OCI-LY3 (cell line): Measurements from ENCODE around the gene ZSCAN5A.

ENCODE experiments used
- H2AFZ ChIP-seq: fragments of 200-600, 300-600 bp; shearing (Covaris generic); 2 replicates; pipeline ENCODE4 v1.6.0; 2014; ENCODE audit warnings: antibody characterized with exemption, low read depth, low read length
- H3K27ac ChIP-seq: fragments of 200-600, 300-600 bp; sonication (generic); 2 replicates; pipeline ENCODE4 v1.5.1; 2014; ENCODE audit warnings: mild to moderate bottlenecking, low read length, moderate library complexity, mixed read lengths
- H3K27me3 ChIP-seq: fragments of 200-600, 300-600 bp; sonication (generic); 2 replicates; pipeline ENCODE4 v1.6.1; 2014; ENCODE audit warnings: low read depth, low read length, mixed read lengths
- H3K36me3 ChIP-seq: fragments of 200-600, 300-600 bp; sonication (generic); replicated peaks from 2 replicates; pipeline ENCODE3; 2014; ENCODE audit warnings: low read depth, low read length, mixed read lengths
- H3K4me1 ChIP-seq: fragments of 300-600, 200-600 bp; sonication (generic); 2 replicates; pipeline ENCODE4 v1.6.1; 2014; ENCODE audit warnings: low read length, mixed read lengths
- H3K4me2 ChIP-seq: fragments of 200-600, 300-600 bp; sonication (generic); 2 replicates; pipeline ENCODE4 v1.6.1; 2014; ENCODE audit warnings: low read length, mixed read lengths
- H3K4me3 ChIP-seq: fragments of 300-600, 200-600 bp; sonication (generic); 2 replicates; pipeline ENCODE4 v1.5.1; 2014; ENCODE audit warnings: antibody characterized with exemption, mild to moderate bottlenecking, low read length, moderate library complexity
- H3K79me2 ChIP-seq: fragments of 300-600, 200-600 bp; shearing (Covaris generic); 2 replicates; pipeline ENCODE4 v1.6.1; 2014; ENCODE audit warnings: mild to moderate bottlenecking, low read length, mixed read lengths
- H3K9ac ChIP-seq: fragments of 300-600, 200-600 bp; shearing (Covaris generic); 2 replicates; pipeline ENCODE4 v1.6.0; 2014; ENCODE audit warnings: mild to moderate bottlenecking, low read length, moderate library complexity
- H3K9me3 ChIP-seq: fragments of 200-600, 300-600 bp; shearing (Covaris generic); 2 replicates; pipeline ENCODE4 v1.6.1; 2014; ENCODE audit warnings: low read length, mixed read lengths; ENCODE audit not compliant: insufficient read depth
- H4K20me1 ChIP-seq: fragments of 200-600, 300-600 bp; sonication (generic); 2 replicates; pipeline ENCODE4 v1.6.1; 2016; ENCODE audit warnings: low read length, mixed read lengths; ENCODE audit not compliant: insufficient read depth
- CTCF ChIP-seq: fragments of 200-600, 300-600 bp; sonication (generic); IDR thresholded peaks from 2 replicates; pipeline ENCODE4 v1.5.1; 2014; ENCODE audit warnings: antibody characterized with exemption, low read length, low read depth
- EZH2phosphoT487 ChIP-seq: fragments of 200-600 bp; shearing (Covaris generic); IDR thresholded peaks from 2 replicates; pipeline ENCODE4 v1.6.1; 2018; ENCODE audit warnings: antibody characterized with exemption, mixed run types, low read depth

Gene ZSCAN5A

GRCh38 chr19:56312787-56313657, 1.6 kb downstream of the ZSCAN5A start:
- Histone ChIP-seq H3K9ac (no peak overlapping the region; the same call in 1 of the 2 replicates), H3K27ac (no peak overlapping the region), H4K20me1 (no peaks in the 10 kb centered on the region)

GRCh38 chr19:56312342-56312741, 2.3 kb downstream of the ZSCAN5A start:
- no peak overlapping the region for H2AFZ ChIP-seq
- peaks cover 12% of the 10 kb centered on the region for H3K4me1 ChIP-seq
- H3K27me3 ChIP-seq = no peaks in the 10 kb centered on the region
- H3K9ac ChIP-seq = no peak overlapping the region
- H3K4me3 ChIP-seq = no peak overlapping the region
- no peaks in the 10 kb centered on the region for H4K20me1 ChIP-seq
- peaks cover 6% of the 10 kb centered on the region; the same call in 1 of the 2 replicates for H3K79me2 ChIP-seq
- H3K27ac ChIP-seq = no peak overlapping the region
- peaks cover 3% of the 10 kb centered on the region for H3K36me3 ChIP-seq
- TF ChIP-seq CTCF (no peak), EZH2phosphoT487 (no peak)
- H3K9me3 ChIP-seq = no peaks in the 10 kb centered on the region
- no peak overlapping the region for H3K4me2 ChIP-seq

More at GRCh38 chr19:56312787-56313657, 1.6 kb downstream of the ZSCAN5A start:
- Histone ChIP-seq H3K36me3 (peaks cover 3% of the 10 kb centered on the region), H2AFZ (no peak overlapping the region), H3K4me3 (no peak overlapping the region), H3K9me3 (no peaks in the 10 kb centered on the region), H3K4me1 (peaks cover 12% of the 10 kb centered on the region), H3K27me3 (no peaks in the 10 kb centered on the region), H3K79me2 (peaks cover 6% of the 10 kb centered on the region; the same call in 1 of the 2 replicates), H3K4me2 (peak overlapping the region; percentile 84)
- no peak for TF ChIP-seq CTCF
- no peak for TF ChIP-seq EZH2phosphoT487

- H3K4me1 ChIP-seq = peaks cover 6% of the 10 kb centered on the region
- H3K4me2 ChIP-seq = no peak overlapping the region
- no peaks in the 10 kb centered on the region for H3K27me3 ChIP-seq
- TF ChIP-seq CTCF (no peak), EZH2phosphoT487 (no peak)
- H3K9me3 ChIP-seq = no peaks in the 10 kb centered on the region
- peaks cover 3% of the 10 kb centered on the region for H3K36me3 ChIP-seq
- H3K79me2 ChIP-seq = peaks cover 6% of the 10 kb centered on the region; the same call in 1 of the 2 replicates
- H3K9ac ChIP-seq = no peak overlapping the region
- no peak overlapping the region for H3K4me3 ChIP-seq
- no peak overlapping the region for H2AFZ ChIP-seq
- no peaks in the 10 kb centered on the region for H4K20me1 ChIP-seq
- H3K27ac ChIP-seq = no peak overlapping the region
Measured at GRCh38 chr19:56310462-56310861, 4.2 kb downstream of the ZSCAN5A start.

GRCh38 chr19:56309511-56310185, 5.0 kb downstream of the ZSCAN5A start:
- Histone ChIP-seq H3K9me3 (no peaks in the 10 kb centered on the region), H3K4me3 (no peak overlapping the region), H3K79me2 (peaks cover 6% of the 10 kb centered on the region; the same call in 1 of the 2 replicates), H3K27me3 (no peaks in the 10 kb centered on the region), H3K4me1 (peaks cover 6% of the 10 kb centered on the region), H3K9ac (no peak overlapping the region), H3K36me3 (peaks cover 5% of the 10 kb centered on the region), H3K4me2 (no peak overlapping the region), H3K27ac (no peak overlapping the region), H2AFZ (no peak overlapping the region), H4K20me1 (no peaks in the 10 kb centered on the region)
- TF ChIP-seq CTCF (peak; percentile 100), EZH2phosphoT487 (no peak)
